Measurements from ENCODE around the gene SFTPA2.

- TF ChIP-seq CTCF (conservative IDR thresholded peaks at IDR 0.05 in 1 of 2, IDR thresholded peaks at IDR 0.05 in 1 of 2; ENCODE audit: extremely low read depth in 1 of 2, insufficient read depth in 1 of 2, low read depth in 1 of 2, low read length in 2 of 2) (no peak), EZH2 (IDR thresholded peaks at IDR 0.05; ENCODE audit: borderline replicate concordance, low read length) (no peak)
Observed at GRCh38 chr10:79585870-79586527, 25.8 kb upstream of the SFTPA2 start.

All from mammary epithelial cell (primary cell).